ENCODE data around the gene CCIN. TPM values are rescaled to one million over a fixed set of nuclear protein-coding genes. Genes with fewer than 3 reads are reported as not detected.

The CCIN gene
- total RNA-seq, 6 experiments from 2014 or later = 0.59 to 2.5 (median 0.73) TPM

DNA sequence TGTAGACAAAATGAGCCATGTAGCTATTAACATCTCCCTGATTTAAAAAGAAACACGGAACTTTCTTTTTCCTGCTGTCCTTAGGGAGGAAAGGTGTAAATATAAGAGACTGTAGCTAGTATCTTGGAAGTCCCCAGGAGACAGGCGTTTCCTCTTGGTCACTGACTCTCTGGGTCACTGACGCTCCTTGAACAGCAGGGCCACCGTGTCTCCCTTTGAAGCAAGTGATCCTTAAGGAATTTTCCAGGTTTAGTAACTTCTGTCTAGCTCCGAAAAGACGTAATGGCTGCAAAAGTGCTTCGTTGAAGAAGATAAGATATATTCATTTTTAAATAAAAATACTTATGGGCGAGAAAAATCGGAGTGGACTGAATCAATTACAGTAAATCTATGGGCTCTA, 20.8 kb downstream of the CCIN start:
- no peaks in the 10 kb centered on the region for H3K9me3 Mint-ChIP-seq
- peaks cover 16% of the 10 kb centered on the region for H3K36me3 Mint-ChIP-seq (ENCODE audit: low read depth)
- TF ChIP-seq, protein P1, sequence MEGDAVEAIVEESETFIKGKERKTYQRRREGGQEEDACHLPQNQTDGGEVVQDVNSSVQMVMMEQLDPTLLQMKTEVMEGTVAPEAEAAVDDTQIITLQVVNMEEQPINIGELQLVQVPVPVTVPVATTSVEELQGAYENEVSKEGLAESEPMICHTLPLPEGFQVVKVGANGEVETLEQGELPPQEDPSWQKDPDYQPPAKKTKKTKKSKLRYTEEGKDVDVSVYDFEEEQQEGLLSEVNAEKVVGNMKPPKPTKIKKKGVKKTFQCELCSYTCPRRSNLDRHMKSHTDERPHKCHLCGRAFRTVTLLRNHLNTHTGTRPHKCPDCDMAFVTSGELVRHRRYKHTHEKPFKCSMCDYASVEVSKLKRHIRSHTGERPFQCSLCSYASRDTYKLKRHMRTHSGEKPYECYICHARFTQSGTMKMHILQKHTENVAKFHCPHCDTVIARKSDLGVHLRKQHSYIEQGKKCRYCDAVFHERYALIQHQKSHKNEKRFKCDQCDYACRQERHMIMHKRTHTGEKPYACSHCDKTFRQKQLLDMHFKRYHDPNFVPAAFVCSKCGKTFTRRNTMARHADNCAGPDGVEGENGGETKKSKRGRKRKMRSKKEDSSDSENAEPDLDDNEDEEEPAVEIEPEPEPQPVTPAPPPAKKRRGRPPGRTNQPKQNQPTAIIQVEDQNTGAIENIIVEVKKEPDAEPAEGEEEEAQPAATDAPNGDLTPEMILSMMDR (IDR thresholded peaks at IDR 0.05) = no peak
- peak overlapping the region; percentile 99 for H3K4me3 Mint-ChIP-seq
- peak overlapping the region; percentile 91 for H3K27ac Mint-ChIP-seq
- H3K27me3 Mint-ChIP-seq (ENCODE audit: insufficient read depth) = peaks cover 3% of the 10 kb centered on the region; the same call in 1 of the 2 replicates
- peaks cover 69% of the 10 kb centered on the region for H3K4me1 Mint-ChIP-seq (ENCODE audit: low read depth)
- no peak for DNase-seq

DNA sequence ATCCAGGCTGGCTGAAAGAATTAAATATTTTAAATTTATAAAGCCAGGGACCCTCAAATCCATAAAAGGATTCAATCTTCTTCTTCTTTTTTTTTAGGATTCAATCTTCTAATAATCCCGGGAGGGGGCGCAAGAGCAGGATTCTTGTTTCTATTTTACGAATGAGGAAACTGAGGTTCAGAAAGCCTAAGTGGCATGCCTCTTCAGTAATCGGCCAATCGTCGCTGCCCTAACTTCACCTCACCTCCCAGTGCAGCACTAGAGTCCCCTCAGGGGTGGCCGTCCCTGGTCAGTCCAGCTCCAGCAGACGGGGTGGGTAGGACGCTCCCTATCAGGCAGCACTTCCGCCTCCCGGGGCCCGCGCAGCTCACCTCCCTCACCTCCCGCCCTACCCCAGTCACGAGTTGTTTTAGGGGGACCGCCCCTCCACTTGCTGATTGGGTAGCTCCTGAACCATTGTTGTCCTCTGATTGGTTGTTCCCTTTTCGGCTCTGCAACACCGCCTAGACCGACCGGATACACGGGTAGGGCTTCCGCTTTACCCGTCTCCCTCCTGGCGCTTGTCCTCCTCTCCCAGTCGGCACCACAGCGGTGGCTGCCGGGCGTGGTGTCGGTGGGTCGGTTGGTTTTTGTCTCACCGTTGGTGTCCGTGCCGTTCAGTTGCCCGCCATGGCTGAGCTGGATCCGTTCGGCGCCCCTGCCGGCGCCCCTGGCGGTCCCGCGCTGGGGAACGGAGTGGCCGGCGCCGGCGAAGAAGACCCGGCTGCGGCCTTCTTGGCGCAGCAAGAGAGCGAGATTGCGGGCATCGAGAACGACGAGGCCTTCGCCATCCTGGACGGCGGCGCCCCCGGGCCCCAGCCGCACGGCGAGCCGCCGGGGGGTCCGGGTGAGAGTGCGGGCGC, 21.5 kb downstream of the CCIN start, which contains the start of gene CLTA:
Gene CLTA (plus strand): TSS at position 534 of the 902 bp plus-strand sequence. CDS start 136 bp downstream, at position 670.
- H3K27me3 Mint-ChIP-seq (ENCODE audit: insufficient read depth) = peaks cover 3% of the 10 kb centered on the region; the same call in 1 of the 2 replicates
- H3K9me3 Mint-ChIP-seq = no peaks in the 10 kb centered on the region
- H3K4me3 Mint-ChIP-seq = peak within 1 kb of the TSS; percentile 99
- peaks cover 21% of the 10 kb centered on the region for H3K36me3 Mint-ChIP-seq (ENCODE audit: low read depth)
- DNase-seq = peak; percentile 98
- peak within 1 kb of the TSS; percentile 91 for H3K27ac Mint-ChIP-seq
- H3K4me1 Mint-ChIP-seq (ENCODE audit: low read depth) = peaks cover 74% of the 10 kb centered on the region
- TF ChIP-seq, protein P1 (IDR thresholded peaks at IDR 0.05) = peak; percentile 79

DNA sequence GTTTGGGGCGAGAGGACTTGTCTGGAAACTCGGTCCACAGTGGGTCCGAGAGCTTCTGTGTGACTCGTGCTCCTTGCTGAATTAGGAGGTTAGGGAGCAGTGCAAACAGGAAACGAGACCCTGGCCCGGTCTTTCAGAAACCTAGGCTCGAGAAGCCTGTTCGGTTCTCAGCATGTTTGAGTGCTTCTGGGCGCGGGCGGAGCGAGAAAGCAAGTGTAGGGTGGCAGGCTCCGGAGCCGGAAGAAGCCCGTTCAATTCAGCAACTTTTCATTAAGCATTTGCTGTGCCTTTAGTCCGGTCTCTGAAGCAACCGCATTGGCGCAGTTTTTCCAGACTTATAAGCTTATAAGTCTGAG, 22.1 kb downstream of the CCIN start:
- H3K9me3 Mint-ChIP-seq = no peaks in the 10 kb centered on the region
- H3K27me3 Mint-ChIP-seq (ENCODE audit: insufficient read depth) = no peaks in the 10 kb centered on the region
- TF ChIP-seq, protein P1 (IDR thresholded peaks at IDR 0.05) = no peak
- H3K4me3 Mint-ChIP-seq = peak overlapping the region; percentile 99
- no peak for DNase-seq
- peaks cover 21% of the 10 kb centered on the region for H3K36me3 Mint-ChIP-seq (ENCODE audit: low read depth)
- H3K4me1 Mint-ChIP-seq (ENCODE audit: low read depth) = peaks cover 74% of the 10 kb centered on the region
- H3K27ac Mint-ChIP-seq = peak overlapping the region; percentile 74

DNA sequence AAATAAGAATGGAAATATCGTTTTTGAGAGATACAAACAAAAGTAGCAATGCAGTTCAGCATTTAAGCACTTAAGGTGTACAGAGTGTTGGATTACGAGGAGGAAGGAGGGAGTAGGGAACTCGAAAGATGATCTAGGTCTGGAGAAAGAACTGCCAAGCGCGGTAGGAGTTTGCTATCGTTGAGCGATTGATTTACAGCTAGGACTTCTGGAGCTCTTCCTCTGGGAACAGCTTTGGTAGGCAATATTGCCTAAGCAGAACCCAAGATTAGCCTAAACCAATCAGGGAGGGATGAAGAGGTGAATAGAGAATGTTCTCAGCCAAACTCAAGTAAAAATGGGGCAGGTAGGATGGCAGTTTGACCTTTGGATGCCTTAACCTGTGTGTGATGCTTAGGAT, 22.5 kb downstream of the CCIN start:
- no peak for DNase-seq
- Mint-ChIP-seq H3K36me3 (ENCODE audit: low read depth) (peaks cover 21% of the 10 kb centered on the region), H3K4me1 (ENCODE audit: low read depth) (peaks cover 74% of the 10 kb centered on the region)

DNA sequence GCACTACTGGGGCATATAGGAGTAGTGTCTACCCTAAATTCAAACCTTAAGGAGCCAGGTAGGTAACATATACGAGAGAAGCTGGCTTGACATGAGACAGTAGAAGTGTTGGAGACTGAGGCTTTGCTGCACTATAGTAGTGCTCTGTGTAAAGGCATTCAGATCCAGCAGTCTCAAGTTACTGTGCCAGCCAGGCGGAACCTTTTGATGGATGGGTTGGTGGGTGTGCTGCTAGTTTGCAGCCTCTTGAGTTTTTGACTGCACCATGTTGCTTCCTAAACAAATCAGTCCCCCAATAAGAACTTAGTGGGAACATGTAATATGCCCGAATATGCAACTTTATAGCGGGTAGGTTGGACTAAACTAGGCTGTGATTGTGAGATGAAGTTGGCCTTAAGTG, 23.0 kb downstream of the CCIN start:
- H3K4me1 Mint-ChIP-seq (ENCODE audit: low read depth) = peaks cover 71% of the 10 kb centered on the region
- peak overlapping the region; percentile 74 for H3K27ac Mint-ChIP-seq
- TF ChIP-seq, protein P1 (IDR thresholded peaks at IDR 0.05) = no peak
- H3K4me3 Mint-ChIP-seq = peak overlapping the region; percentile 99
- H3K9me3 Mint-ChIP-seq = no peaks in the 10 kb centered on the region
- no peak for DNase-seq
- H3K27me3 Mint-ChIP-seq (ENCODE audit: insufficient read depth) = no peaks in the 10 kb centered on the region
- H3K36me3 Mint-ChIP-seq (ENCODE audit: low read depth) = peaks cover 21% of the 10 kb centered on the region

More for the DNA sequence above, 22.5 kb downstream of the CCIN start:
- H3K27ac Mint-ChIP-seq = peak overlapping the region; percentile 74
- H3K27me3 Mint-ChIP-seq (ENCODE audit: insufficient read depth) = no peaks in the 10 kb centered on the region
- no peaks in the 10 kb centered on the region for H3K9me3 Mint-ChIP-seq
- peak overlapping the region; percentile 99 for H3K4me3 Mint-ChIP-seq
- TF ChIP-seq, protein P1 (IDR thresholded peaks at IDR 0.05) = no peak

Measured in HFFc6 (cell line).